IMR-90 (cell line): ENCODE data around the gene HOXA3. TPM values are rescaled to one million over a fixed set of nuclear protein-coding genes. Genes with fewer than 3 reads are reported as not detected.

Experiments
- ATAC-seq: fragments of 200-7000 bp; cut with Tn5 transposase; 2 replicates; pipeline ENCODE4 v1.9.1; 2020; ENCODE audit warnings: low read depth, mild to moderate bottlenecking, moderate library complexity
- BruUV-seq: library from RNA; stranded (reverse); fragments of 400-500 nt; replicated peaks from 2 replicates; lab custom pipeline; 2021; lab: Mats Ljungman, UMichigan
- CTCF ChIA-PET: fragments of 300-600 bp; formaldehyde crosslinking; extraction: SDS; loops from one replicate; lab custom pipeline; 2021; ENCODE audit warnings: antibody characterized with exemption; lab: Yijun Ruan, JAX
- POLR2A ChIA-PET: fragments of 300-600 bp; sonication (Branson Sonifier 250); formaldehyde crosslinking; loops from one replicate; lab custom pipeline; 2022; ENCODE audit warnings: antibody characterized with exemption; ENCODE audit not compliant: unreplicated experiment; lab: Charles Lee
- DNase-seq: peaks from one replicate; pipeline ENCODE4 v3.0.0; 2013
- H2AFZ ChIP-seq: replicated peaks from 2 replicates; pipeline ENCODE3; 2013; ENCODE audit warnings: low read length, mild to moderate bottlenecking; ENCODE audit not compliant: poor library complexity
- H2AK5ac ChIP-seq: 2 replicates; pipeline ENCODE4 v1.6.1; 2013; ENCODE audit warnings: low read depth, low read length, inconsistent platforms
- H2AK9ac ChIP-seq: replicated peaks from 2 replicates; pipeline ENCODE3; 2013; ENCODE audit warnings: mild to moderate bottlenecking, low read depth, low read length, moderate library complexity; ENCODE audit not compliant: poor library complexity
- H2BK120ac ChIP-seq: 2 replicates; pipeline ENCODE4 v1.6.1; 2013; ENCODE audit warnings: low read depth, low read length, inconsistent platforms
- H2BK15ac ChIP-seq: 3 replicates; pipeline ENCODE4 v1.6.1; 2013; ENCODE audit warnings: low read depth, low read length, inconsistent platforms
- H2BK20ac ChIP-seq: 2 replicates; pipeline ENCODE4 v1.6.1; 2013; ENCODE audit warnings: low read depth, mild to moderate bottlenecking, inconsistent platforms, low read length, moderate library complexity
- H2BK5ac ChIP-seq: 2 replicates; pipeline ENCODE4 v1.6.1; 2013; ENCODE audit warnings: mild to moderate bottlenecking, low read depth, low read length, inconsistent platforms; ENCODE audit not compliant: poor library complexity, severe bottlenecking
- H3K14ac ChIP-seq: replicated peaks from 2 replicates; pipeline ENCODE4 v1.6.1; 2013; ENCODE audit warnings: low read depth, low read length, inconsistent platforms
- H3K18ac ChIP-seq: 2 replicates; pipeline ENCODE4 v1.6.1; 2013; ENCODE audit warnings: low read depth, low read length, control low read depth
- H3K23ac ChIP-seq: 2 replicates; pipeline ENCODE4 v1.6.1; 2013; ENCODE audit warnings: low read depth, low read length, inconsistent platforms
- H3K27ac ChIP-seq: 2 replicates; pipeline ENCODE4 v1.5.1; 2013; ENCODE audit warnings: mild to moderate bottlenecking, control low read depth, low read length; ENCODE audit not compliant: insufficient read depth
- H3K27me3 ChIP-seq: 2 replicates; pipeline ENCODE4 v1.6.1; 2013; ENCODE audit warnings: low read length; ENCODE audit not compliant: control insufficient read depth, insufficient read depth
- H3K36me3 ChIP-seq: 2 replicates; pipeline ENCODE4 v1.6.1; 2013; ENCODE audit warnings: low read length, mixed read lengths; ENCODE audit not compliant: control insufficient read depth, insufficient read depth
- H3K4ac ChIP-seq: 2 replicates; pipeline ENCODE4 v1.6.1; 2013; ENCODE audit warnings: low read depth, low read length, inconsistent platforms
- H3K4me1 ChIP-seq: 2 replicates; pipeline ENCODE4 v1.6.1; 2013; ENCODE audit warnings: low read length, mixed read lengths; ENCODE audit not compliant: control insufficient read depth, insufficient read depth
- H3K4me2 ChIP-seq: 2 replicates; pipeline ENCODE4 v1.6.1; 2013; ENCODE audit warnings: low read depth, mild to moderate bottlenecking, control low read depth, low read length, moderate library complexity
- H3K4me3 ChIP-seq: 2 replicates; pipeline ENCODE4 v1.5.1; 2013; ENCODE audit warnings: low read depth, mild to moderate bottlenecking, control low read depth, low read length, moderate library complexity; ENCODE audit not compliant: insufficient read depth
- H3K56ac ChIP-seq: 2 replicates; pipeline ENCODE4 v1.6.1; 2013; ENCODE audit warnings: low read length, inconsistent platforms; ENCODE audit not compliant: insufficient read depth; ENCODE audit errors: extremely low read depth
- H3K79me1 ChIP-seq, 2 experiments: 2 replicates each; pipeline ENCODE4 v1.6.1; 2013; ENCODE audit warnings: low read length in 2 of 2, inconsistent platforms in 1 of 2, low read depth in 1 of 2
- H3K9ac ChIP-seq: 2 replicates; pipeline ENCODE4 v1.6.1; 2013; ENCODE audit warnings: low read depth, low read length, control low read depth
- H3K9me1 ChIP-seq: 2 replicates; pipeline ENCODE4 v1.6.1; 2013; ENCODE audit warnings: low read length, inconsistent platforms; ENCODE audit not compliant: insufficient read depth
- H3K9me3 ChIP-seq: 2 replicates; pipeline ENCODE4 v1.6.1; 2013; ENCODE audit warnings: low read length; ENCODE audit not compliant: control insufficient read depth, insufficient read depth
- H4K20me1 ChIP-seq: 2 replicates; pipeline ENCODE4 v1.6.1; 2013; ENCODE audit warnings: low read length, inconsistent platforms; ENCODE audit not compliant: insufficient read depth
- H4K5ac ChIP-seq: 2 replicates; pipeline ENCODE4 v1.6.1; 2013; ENCODE audit warnings: mild to moderate bottlenecking, low read depth, low read length, control low read depth
- H4K8ac ChIP-seq, 2 experiments: 2 replicates each; pipeline ENCODE4 v1.6.1; 2013; ENCODE audit warnings: low read depth in 2 of 2, low read length in 2 of 2, control low read depth in 1 of 2, inconsistent platforms in 1 of 2
- H4K91ac ChIP-seq: 2 replicates; pipeline ENCODE4 v1.6.1; 2013; ENCODE audit warnings: low read depth, low read length, inconsistent platforms; ENCODE audit not compliant: insufficient read depth
- CEBPB ChIP-seq: IDR thresholded peaks from 2 replicates; pipeline ENCODE4 v1.6.1; 2012; ENCODE audit warnings: low read depth, low read length, improper control_type of control experiment
- RCOR1 ChIP-seq: IDR thresholded peaks from 2 replicates; pipeline ENCODE4 v1.6.1; 2012; ENCODE audit warnings: mild to moderate bottlenecking, low read length, improper control_type of control experiment; ENCODE audit not compliant: insufficient replicate concordance
- USF2 ChIP-seq: fragments of 150-350 bp; IDR thresholded peaks from 2 replicates; pipeline ENCODE4 v1.6.1; 2017; ENCODE audit warnings: mild to moderate bottlenecking, antibody characterized with exemption, low read length, low read depth
- WGBS, 2 experiments: methylation state at CpG; one replicate each; pipeline versions ENCODE4 v1.1.5 to v1.1.7; 2013; ENCODE audit warnings: missing lambda C conversion rate in 2 of 2; ENCODE audit not compliant: insufficient read length in 1 of 2; ENCODE audit errors: extremely low coverage in 2 of 2; 5-methylcytosine and 5-hydroxymethylcytosine counted together
- dilution Hi-C: fragments of 300-500 bp; cut with HindIII; formaldehyde crosslinking; loops from one replicate; pipeline ENCODE4 v1.14.3; 2018; ENCODE audit warnings: low sequenced_read_pairs; ENCODE audit not compliant: unreplicated experiment
- in situ Hi-C: fragments of 300-500 bp; cut with MboI; formaldehyde crosslinking; loops from 3 replicates; pipeline ENCODE4 v1.14.3; 2019; ENCODE audit warnings: low sequenced_read_pairs, inconsistent platforms, mixed read lengths
- intact Hi-C: fragments of 100-400 bp; cut with micrococcal nuclease; formaldehyde crosslinking; loops from 2 replicates; pipeline ENCODE4 v1.10.0; 2022
- polyA plus RNA-seq, 3 experiments: library from polyadenylated mRNA; depleted of rRNA; stranded (reverse); fragments of >200 nt; gene quantifications; 2 replicates each; pipeline ENCODE4 v1.2.3, GENCODE V29; 2012; ENCODE audit warnings: low replicate concordance in 1 of 3
- total RNA-seq: library from RNA; depleted of rRNA; stranded (reverse); fragments of >200 nt; gene quantifications from 2 replicates; pipeline ENCODE4 v1.2.3, GENCODE V29; 2012

Gene HOXA3
- total and polyA plus RNA-seq, 2 of the 4 experiments (the other 2 are of a cell fraction), result 0.90 to 5.4 TPM

- no peak for TF ChIP-seq CEBPB
Measured at GRCh38 chr7:27200761-27201579, 48.6 kb upstream of the HOXA3 start (continued).

- Histone ChIP-seq H3K4me3 (no peak within 1 kb of the TSS), H3K14ac (no peak within 1 kb of the TSS), H3K18ac (no peak within 1 kb of the TSS), H4K20me1 (peaks cover 17% of the 10 kb centered on the region), H3K9me3 (peaks cover 5% of the 10 kb centered on the region; the same call in 1 of the 2 replicates), H4K5ac (no peak within 1 kb of the TSS), H3K27me3 (peaks cover 86% of the 10 kb centered on the region), H3K9ac (no peak within 1 kb of the TSS), H2BK5ac (no peak within 1 kb of the TSS), H4K8ac (no peak within 1 kb of the TSS), H2BK20ac (no peak within 1 kb of the TSS), H3K4me2 (peak within 1 kb of the TSS; percentile 45; the same call in 1 of the 2 replicates), H3K9me1 (peaks cover 5% of the 10 kb centered on the region; the same call in 1 of the 2 replicates), H3K79me1 (no peaks in the 10 kb centered on the region), H2AK5ac (no peak within 1 kb of the TSS), H3K36me3 (no peaks in the 10 kb centered on the region), H3K4ac (no peak within 1 kb of the TSS), H4K91ac (no peak within 1 kb of the TSS), H2AFZ (peak within 1 kb of the TSS; percentile 65), H3K56ac (no peak within 1 kb of the TSS), H3K27ac (no peak within 1 kb of the TSS), H2BK15ac (no peak within 1 kb of the TSS), H2BK120ac (no peak within 1 kb of the TSS), H2AK9ac (no peak within 1 kb of the TSS), H3K4me1 (peaks cover 2% of the 10 kb centered on the region; the same call in 1 of the 2 replicates), H3K23ac (peak within 1 kb of the TSS; percentile 89)
- 1% methylated on average over 23 of the region's 99 CpGs; no CpG with 5 or more reads in 1 of the 2 experiments for WGBS, 2 experiments
- BruUV-seq, result no TSS peak
- dilution Hi-C loops, result no loop called here
- ATAC-seq (peak; percentile 10; the same call in 1 of the 2 replicates), DNase-seq (no peak)
- in situ Hi-C loops, result loop anchor here (5.0 to 10.0 kb wide), 4 partner anchors 382 to 875 kb away; no protein-coding TSS in a partner anchor
- ChIA-PET CTCF (no interaction called here), POLR2A (no interaction called here)
- intact Hi-C loops, result loop anchor here (5.0 to 10.0 kb wide), 7 partner anchors 462 to 1905 kb away; partner anchors contain the start of genes HIBADH and TAX1BP1
- TF ChIP-seq USF2 (no peak), RCOR1 (no peak)
Measured at GRCh38 chr7:27199849-27200760, 47.7 kb upstream of the HOXA3 start, which contains the start of gene HOXA13. Gene HOXA13 (minus strand): TSS chr7:27200091. CDS start chr7:27200077, 14 bp downstream.
